SK-N-MC (cell line): ENCODE measurements around the gene LCT.
"Not testable (repeated sequence)": the region's sequence is repeated elsewhere in the genome, so short reads cannot be mapped to it uniquely, and the experiment has no call there.

Source experiments
- DNase-seq: peaks from one replicate; pipeline ENCODE4 v3.0.0-alpha.2; 2011; ENCODE audit warnings: low read depth, low spot score
- H3K27ac ChIP-seq: fragments of 200-600 bp; sonication (generic); 2 replicates; pipeline ENCODE4 v1.5.1; 2016; ENCODE audit warnings: mixed run types
- H3K36me3 ChIP-seq: fragments of 200-600 bp; sonication (generic); 2 replicates; pipeline ENCODE4 v1.6.1; 2017; ENCODE audit warnings: antibody characterized with exemption, low read length, mixed read lengths; ENCODE audit not compliant: insufficient read depth
- H3K4me3 ChIP-seq: fragments of 200-600 bp; sonication (generic); 2 replicates; pipeline ENCODE4 v1.5.1; 2016
- H3K9ac ChIP-seq: fragments of 200-600 bp; sonication (generic); 2 replicates; pipeline ENCODE4 v1.8.0; 2017; ENCODE audit warnings: mixed run types, mixed read lengths; ENCODE audit not compliant: insufficient read length
- H3K9me3 ChIP-seq: fragments of 200-600 bp; sonication (generic); 2 replicates; pipeline ENCODE4 v1.6.1; 2017; ENCODE audit warnings: low read depth, mild to moderate bottlenecking, antibody characterized with exemption, low read length, moderate library complexity, mixed read lengths
- EZH2 ChIP-seq: fragments of 200-600 bp; sonication (generic); IDR thresholded peaks from one replicate; pipeline ENCODE4 v1.6.1; 2017; ENCODE audit warnings: antibody characterized with exemption
- FOXP2 ChIP-seq: optimal IDR thresholded peaks from 2 replicates; pipeline ENCODE3; 2011; ENCODE audit warnings: mild to moderate bottlenecking, moderate library complexity; ENCODE audit not compliant: insufficient read depth; ENCODE audit errors: extremely low read length, control extremely low read depth
- POLR2AphosphoS5 ChIP-seq: IDR thresholded peaks from 2 replicates; pipeline ENCODE4 v1.6.1; 2012; ENCODE audit warnings: mild to moderate bottlenecking, low read depth, low read length, borderline replicate concordance

LCT gene

DNA sequence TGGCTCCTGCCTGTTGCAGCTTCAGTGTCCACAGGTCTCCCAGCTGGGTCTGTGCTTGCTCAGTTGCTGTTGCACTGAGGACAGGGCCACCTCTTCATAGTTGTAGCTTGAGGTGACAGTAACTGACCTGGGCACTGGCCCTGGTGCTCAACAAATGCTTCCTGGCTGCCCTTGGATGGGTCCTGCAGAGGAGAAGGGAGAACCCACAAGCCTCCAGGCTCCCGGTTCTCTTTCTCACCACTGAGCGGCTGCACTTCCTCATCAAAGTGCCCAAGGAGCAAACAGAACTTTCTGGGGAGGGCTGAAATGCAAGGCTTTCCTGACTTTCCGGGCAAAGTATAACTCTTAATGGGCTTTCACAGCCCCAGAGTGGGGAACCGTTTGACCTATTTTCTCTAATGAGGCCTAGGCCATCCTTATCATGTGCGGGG, 38.7 kb downstream of the LCT start:
- TF ChIP-seq FOXP2 = no peak
- no peak overlapping the region for H3K9ac ChIP-seq
- no peaks in the 10 kb centered on the region for H3K36me3 ChIP-seq
- H3K4me3 ChIP-seq = no peak overlapping the region
- DNase-seq = no peak
- H3K27ac ChIP-seq = no peak overlapping the region
- no peaks in the 10 kb centered on the region for H3K9me3 ChIP-seq

DNA sequence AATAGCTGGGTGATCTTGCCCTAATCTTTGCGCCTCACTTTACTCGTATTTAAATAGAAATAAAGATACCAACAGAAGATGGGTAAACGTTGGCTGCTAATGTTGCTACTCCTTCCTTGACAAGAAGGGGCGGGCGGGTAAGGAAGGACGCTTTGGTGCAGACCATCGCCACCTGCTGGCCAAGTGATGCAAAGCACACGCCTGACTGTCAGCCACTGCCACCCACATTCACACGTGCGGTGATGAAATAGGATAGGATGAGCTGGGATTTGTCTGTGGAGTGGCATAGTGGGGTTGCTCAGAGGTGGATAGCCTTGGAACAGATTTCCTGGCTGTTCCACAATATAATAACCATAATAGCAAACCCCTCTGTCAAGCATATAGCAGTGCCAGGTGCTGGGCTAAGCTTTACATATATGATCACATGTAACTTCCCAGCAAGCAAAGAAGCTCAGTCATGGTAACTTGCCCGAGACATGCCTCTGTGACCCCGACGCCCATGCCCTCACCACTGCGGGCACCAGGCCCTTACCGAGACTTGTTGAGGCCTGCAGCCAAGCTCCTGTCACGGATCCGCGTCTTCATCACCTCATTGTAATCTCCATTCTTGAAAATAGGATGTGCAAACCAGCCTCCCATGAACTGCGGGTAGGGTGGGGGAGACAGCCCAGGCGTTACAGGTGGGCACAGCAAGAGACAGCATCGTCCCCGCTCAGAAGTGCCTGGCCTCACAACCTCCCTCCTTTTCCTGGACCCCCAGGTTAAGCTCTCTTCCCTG, 39.3 kb downstream of the LCT start:
- H3K9me3 ChIP-seq = no peaks in the 10 kb centered on the region
- no peak overlapping the region for H3K9ac ChIP-seq
- H3K27ac ChIP-seq = no peak overlapping the region
- no peak for DNase-seq
- H3K4me3 ChIP-seq = no peak overlapping the region
- TF ChIP-seq FOXP2 (no peak), EZH2 (no peak), POLR2AphosphoS5 (no peak)
- no peaks in the 10 kb centered on the region for H3K36me3 ChIP-seq

- TF ChIP-seq EZH2 (no peak), POLR2AphosphoS5 (no peak), FOXP2 (no peak)
- no peak overlapping the region for H3K9ac ChIP-seq
- H3K27ac ChIP-seq = no peak overlapping the region
- no peaks in the 10 kb centered on the region for H3K9me3 ChIP-seq
- DNase-seq = no peak
- H3K36me3 ChIP-seq = no peaks in the 10 kb centered on the region
- H3K4me3 ChIP-seq = no peak overlapping the region
Measured at GRCh38 chr2:135796606-135797005, 40.4 kb downstream of the LCT start.

GRCh38 chr2:135795641-135796040, 41.3 kb downstream of the LCT start:
- H3K4me3 ChIP-seq, H3K27ac ChIP-seq, H3K36me3 ChIP-seq, H3K9ac ChIP-seq, H3K9me3 ChIP-seq, DNase-seq: not testable (repeated sequence)

DNA sequence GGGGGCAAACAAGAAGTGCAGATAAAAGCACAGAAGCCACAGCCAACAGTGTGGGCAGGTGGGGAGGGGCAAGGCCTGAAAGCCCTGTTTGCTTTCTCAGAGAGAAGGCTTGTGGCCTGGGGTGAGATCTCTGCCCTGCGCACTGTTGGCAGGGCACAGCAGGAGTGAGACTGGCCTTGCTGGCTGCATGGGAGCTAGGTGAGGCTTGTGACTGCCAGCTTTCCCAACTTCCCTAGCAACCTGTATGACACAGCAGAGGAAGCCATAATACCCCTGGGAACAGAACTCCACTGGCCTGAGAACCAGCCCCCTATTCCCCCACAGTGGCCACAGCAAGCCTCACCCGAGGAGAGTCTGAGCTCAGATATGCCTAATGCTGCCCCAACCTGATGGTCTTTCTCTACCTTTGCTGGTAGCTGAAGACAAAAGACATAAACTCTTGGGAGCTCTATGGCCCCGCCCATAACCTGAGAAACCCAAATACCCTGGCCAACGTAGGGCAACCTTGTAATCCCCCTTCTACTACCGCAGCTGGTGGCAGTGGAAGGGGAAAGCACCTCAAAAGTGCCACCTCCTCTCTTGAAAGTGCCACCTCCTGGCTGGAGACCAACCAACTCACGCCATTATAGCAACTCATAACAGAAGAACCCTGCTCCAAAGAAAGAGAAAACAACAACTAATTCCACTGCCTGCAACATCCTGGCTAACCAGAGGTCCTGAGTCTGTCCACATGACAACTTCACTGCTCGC, 44.4 kb downstream of the LCT start:
- H3K9me3 ChIP-seq = no peaks in the 10 kb centered on the region
- no peak for DNase-seq
- no peak for TF ChIP-seq EZH2
- TF ChIP-seq POLR2AphosphoS5 = no peak
- no peak for TF ChIP-seq FOXP2
- H3K36me3 ChIP-seq = no peaks in the 10 kb centered on the region; the same call in 1 of the 2 replicates
- H3K4me3 ChIP-seq = no peak overlapping the region
- H3K9ac ChIP-seq = no peak overlapping the region
- no peak overlapping the region for H3K27ac ChIP-seq

DNA sequence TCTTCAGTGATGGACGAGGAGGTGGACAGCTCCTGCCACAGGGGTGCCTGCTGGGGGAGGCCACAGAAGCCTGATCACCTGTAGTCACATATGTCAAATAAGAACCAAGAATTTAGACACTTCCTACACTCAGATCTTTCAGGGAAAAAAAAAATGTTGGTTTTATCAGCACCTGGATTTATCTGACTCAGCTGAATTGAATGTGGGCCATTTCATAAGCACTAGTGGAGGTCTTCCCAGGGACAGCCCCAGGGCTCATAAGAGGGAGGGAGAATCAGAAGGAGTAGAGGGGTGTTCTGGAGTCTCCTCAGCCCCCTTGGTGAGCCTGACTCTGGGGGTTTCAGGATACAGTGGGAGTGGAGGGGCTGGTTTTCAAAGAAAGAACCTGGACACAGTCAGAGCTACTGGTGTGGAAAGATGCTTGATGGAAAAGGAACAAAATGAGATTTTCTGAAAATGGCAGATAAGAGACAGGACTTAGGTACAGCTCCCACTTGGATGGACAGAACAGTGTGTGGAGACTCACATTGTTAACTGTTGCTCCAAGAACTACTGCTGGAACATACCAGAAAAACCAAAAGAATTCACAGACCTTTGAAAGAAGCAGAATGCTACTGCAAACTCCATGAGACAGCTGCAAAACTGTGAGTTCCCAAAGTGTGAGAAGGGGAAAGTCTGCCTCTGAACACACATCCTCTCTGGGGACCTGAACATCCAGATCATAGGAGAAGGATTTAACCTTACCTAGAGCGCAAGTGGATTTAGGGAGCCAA, 45.4 kb downstream of the LCT start:
- Histone ChIP-seq H3K36me3 (peaks cover 6% of the 10 kb centered on the region; the same call in 1 of the 2 replicates), H3K9me3 (no peaks in the 10 kb centered on the region), H3K4me3 (no peak overlapping the region), H3K27ac (no peak overlapping the region), H3K9ac (no peak overlapping the region)
- no peak for TF ChIP-seq POLR2AphosphoS5
- TF ChIP-seq EZH2 = no peak
- TF ChIP-seq FOXP2 = no peak
- DNase-seq = no peak

- no peaks in the 10 kb centered on the region for H3K9me3 ChIP-seq
- H3K36me3 ChIP-seq = peaks cover 10% of the 10 kb centered on the region
- TF ChIP-seq EZH2 (no peak), FOXP2 (no peak), POLR2AphosphoS5 (no peak)
- no peak for DNase-seq
- no peak overlapping the region for H3K9ac ChIP-seq
- no peak overlapping the region for H3K27ac ChIP-seq
- no peak overlapping the region for H3K4me3 ChIP-seq
Measured at GRCh38 chr2:135790423-135790822, 46.6 kb downstream of the LCT start.

DNA sequence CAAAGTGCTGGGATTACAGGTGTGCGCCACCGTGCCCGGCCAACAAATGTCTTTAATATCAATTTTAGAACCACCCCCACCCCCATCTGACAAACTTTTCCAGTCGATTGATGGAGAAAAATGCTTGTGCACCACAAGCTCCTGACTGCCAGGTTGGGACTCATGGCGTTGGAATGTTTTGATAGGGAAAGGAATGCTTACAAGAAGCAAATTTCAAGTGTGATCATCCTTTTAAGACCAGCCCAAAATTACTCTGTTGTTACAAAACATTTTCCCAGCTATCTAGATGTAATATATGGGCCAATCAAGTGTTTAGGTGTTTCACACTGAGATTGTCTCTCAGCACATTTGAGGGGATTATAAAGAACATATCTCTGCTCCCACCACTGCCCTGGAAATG, 50.2 kb downstream of the LCT start:
- H3K27ac ChIP-seq = no peak overlapping the region
- TF ChIP-seq EZH2 (no peak), FOXP2 (no peak), POLR2AphosphoS5 (no peak)
- no peaks in the 10 kb centered on the region for H3K9me3 ChIP-seq
- peaks cover 43% of the 10 kb centered on the region for H3K36me3 ChIP-seq
- no peak overlapping the region for H3K4me3 ChIP-seq
- H3K9ac ChIP-seq = no peak overlapping the region
- no peak for DNase-seq
